ENCODE results near the gene MED12L. TPM values are rescaled to one million over a fixed set of nuclear protein-coding genes. Genes with fewer than 3 reads are reported as not detected.
A peak's percentile ranks its signal among the peaks of the same experiment; 100 is the strongest.
"Not testable (repeated sequence)": the region's sequence is repeated elsewhere in the genome, so short reads cannot be mapped to it uniquely, and the experiment has no call there.

MED12L gene
- total and polyA plus RNA-seq, 2 donors from 2014 or later: 0.13 to 0.82 TPM

DNA sequence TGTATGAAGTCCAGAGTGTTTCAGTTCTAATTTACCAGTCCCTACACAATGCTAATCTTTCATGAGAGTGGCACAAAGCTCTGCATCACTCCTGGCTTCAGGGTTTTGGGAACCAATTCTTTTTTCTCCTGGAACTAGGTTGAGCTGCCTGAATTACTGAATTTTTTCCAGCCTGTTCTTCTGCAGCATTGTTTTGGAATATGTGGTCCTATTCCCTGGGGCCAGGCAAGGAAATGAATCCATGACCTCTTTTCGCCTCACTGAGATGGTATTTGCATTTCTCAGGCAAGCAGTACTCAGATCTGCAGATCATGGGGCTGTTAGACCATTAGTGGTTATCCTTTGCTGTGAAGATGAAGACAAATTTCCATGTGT, 143.2 kb downstream of the MED12L start:
- Histone ChIP-seq H3K9ac (ENCODE audit: low read length in 3 of 3) (no peak overlapping the region), H3K4me3 (ENCODE audit: low read length in 3 of 3) (no peak overlapping the region), H3K27me3 (ENCODE audit: control insufficient read depth, insufficient read depth, low read length) (no peaks in the 10 kb centered on the region), H3K9me3 (ENCODE audit: control insufficient read depth in 2 of 3, insufficient read depth in 1 of 3, low read length in 3 of 3) (no peaks in the 10 kb centered on the region), H3K36me3 (ENCODE audit: control insufficient read depth in 2 of 3, insufficient read depth in 3 of 3, low read length in 3 of 3) (no peaks in the 10 kb centered on the region), H3K4me1 (ENCODE audit: control insufficient read depth in 2 of 3, insufficient read depth in 2 of 3, low read depth in 1 of 3, low read length in 3 of 3) (peaks cover 0 to 8% (median 2%) of the 10 kb centered on the region in 3 donors), H3K27ac (ENCODE audit: low read depth in 2 of 2, low read length in 2 of 2) (no peak overlapping the region)
- intact Hi-C loops (cut with DNase I): no loop called here
- FAIRE-seq (no peak), DNase-seq (peak in 2 of 5 donors; percentile 10 to 19)
- TF ChIP-seq, protein P1, sequence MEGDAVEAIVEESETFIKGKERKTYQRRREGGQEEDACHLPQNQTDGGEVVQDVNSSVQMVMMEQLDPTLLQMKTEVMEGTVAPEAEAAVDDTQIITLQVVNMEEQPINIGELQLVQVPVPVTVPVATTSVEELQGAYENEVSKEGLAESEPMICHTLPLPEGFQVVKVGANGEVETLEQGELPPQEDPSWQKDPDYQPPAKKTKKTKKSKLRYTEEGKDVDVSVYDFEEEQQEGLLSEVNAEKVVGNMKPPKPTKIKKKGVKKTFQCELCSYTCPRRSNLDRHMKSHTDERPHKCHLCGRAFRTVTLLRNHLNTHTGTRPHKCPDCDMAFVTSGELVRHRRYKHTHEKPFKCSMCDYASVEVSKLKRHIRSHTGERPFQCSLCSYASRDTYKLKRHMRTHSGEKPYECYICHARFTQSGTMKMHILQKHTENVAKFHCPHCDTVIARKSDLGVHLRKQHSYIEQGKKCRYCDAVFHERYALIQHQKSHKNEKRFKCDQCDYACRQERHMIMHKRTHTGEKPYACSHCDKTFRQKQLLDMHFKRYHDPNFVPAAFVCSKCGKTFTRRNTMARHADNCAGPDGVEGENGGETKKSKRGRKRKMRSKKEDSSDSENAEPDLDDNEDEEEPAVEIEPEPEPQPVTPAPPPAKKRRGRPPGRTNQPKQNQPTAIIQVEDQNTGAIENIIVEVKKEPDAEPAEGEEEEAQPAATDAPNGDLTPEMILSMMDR (IDR thresholded peaks at IDR 0.05; ENCODE audit: borderline replicate concordance, extremely low read depth, insufficient read depth): no peak

DNA sequence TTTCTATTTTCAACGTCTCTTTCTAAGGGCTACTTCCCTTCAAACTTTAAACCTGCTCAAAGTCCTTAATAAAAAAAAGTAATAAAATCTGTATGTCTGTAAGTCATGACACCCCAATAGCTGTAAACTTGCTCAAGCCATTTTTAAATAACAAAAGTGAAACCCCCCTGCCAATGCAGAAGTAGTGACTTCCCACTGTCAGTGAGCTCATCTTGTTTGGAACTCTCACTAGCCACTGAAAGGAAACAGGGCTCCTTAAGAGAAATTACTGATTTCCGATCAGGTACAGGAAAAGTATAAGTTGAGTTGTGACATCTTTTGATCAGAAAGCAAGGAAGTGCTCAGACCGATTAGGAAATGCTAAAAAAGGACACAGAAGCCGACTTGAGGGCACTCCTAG, 145.2 kb downstream of the MED12L start:
- DNase-seq: no peak
- no peak for FAIRE-seq
- Histone ChIP-seq H3K4me1 (ENCODE audit: control insufficient read depth in 2 of 3, insufficient read depth in 2 of 3, low read depth in 1 of 3, low read length in 3 of 3) (peaks cover 0 to 8% (median 2%) of the 10 kb centered on the region in 3 donors), H3K27ac (ENCODE audit: low read depth in 2 of 2, low read length in 2 of 2) (no peak overlapping the region), H3K27me3 (ENCODE audit: control insufficient read depth, insufficient read depth, low read length) (no peaks in the 10 kb centered on the region), H3K4me3 (ENCODE audit: low read length in 3 of 3) (no peak overlapping the region), H3K36me3 (ENCODE audit: control insufficient read depth in 2 of 3, insufficient read depth in 3 of 3, low read length in 3 of 3) (no peaks in the 10 kb centered on the region), H3K9ac (ENCODE audit: low read length in 3 of 3) (no peak overlapping the region), H3K9me3 (ENCODE audit: control insufficient read depth in 2 of 3, insufficient read depth in 1 of 3, low read length in 3 of 3) (no peaks in the 10 kb centered on the region)
- intact Hi-C loops (cut with DNase I): no loop called here
- TF ChIP-seq, protein P1 (IDR thresholded peaks at IDR 0.05; ENCODE audit: borderline replicate concordance, extremely low read depth, insufficient read depth): no peak

DNA sequence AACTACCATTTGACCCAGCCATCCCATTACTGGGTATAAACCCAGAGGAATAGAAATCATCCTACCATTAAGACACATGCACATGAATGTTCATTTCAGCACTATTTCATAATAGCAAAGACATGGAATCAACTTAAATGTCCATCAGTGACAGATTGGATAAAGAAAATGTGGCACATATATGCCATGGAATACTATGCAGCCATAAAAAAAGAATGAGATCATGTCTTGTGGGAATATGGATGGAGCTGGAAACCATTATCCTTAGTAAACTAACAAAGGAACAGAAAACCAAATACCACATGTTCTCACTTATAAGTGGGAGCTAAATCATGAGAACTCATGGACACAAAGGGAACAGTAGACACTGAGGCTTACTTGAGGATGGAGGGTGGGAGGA, 146.9 kb downstream of the MED12L start:
- H3K9me3 ChIP-seq (ENCODE audit: control insufficient read depth in 2 of 3, insufficient read depth in 1 of 3, low read length in 3 of 3); H3K4me1 ChIP-seq (ENCODE audit: control insufficient read depth in 2 of 3, insufficient read depth in 2 of 3, low read depth in 1 of 3, low read length in 3 of 3); H3K27me3 ChIP-seq (ENCODE audit: control insufficient read depth, insufficient read depth, low read length); H3K4me3 ChIP-seq (ENCODE audit: low read length in 3 of 3); DNase-seq; FAIRE-seq; H3K36me3 ChIP-seq (ENCODE audit: control insufficient read depth in 2 of 3, insufficient read depth in 3 of 3, low read length in 3 of 3); H3K9ac ChIP-seq (ENCODE audit: low read length in 3 of 3); intact Hi-C loops (cut with DNase I); H3K27ac ChIP-seq (ENCODE audit: low read depth in 2 of 2, low read length in 2 of 2): not testable (repeated sequence)

DNA sequence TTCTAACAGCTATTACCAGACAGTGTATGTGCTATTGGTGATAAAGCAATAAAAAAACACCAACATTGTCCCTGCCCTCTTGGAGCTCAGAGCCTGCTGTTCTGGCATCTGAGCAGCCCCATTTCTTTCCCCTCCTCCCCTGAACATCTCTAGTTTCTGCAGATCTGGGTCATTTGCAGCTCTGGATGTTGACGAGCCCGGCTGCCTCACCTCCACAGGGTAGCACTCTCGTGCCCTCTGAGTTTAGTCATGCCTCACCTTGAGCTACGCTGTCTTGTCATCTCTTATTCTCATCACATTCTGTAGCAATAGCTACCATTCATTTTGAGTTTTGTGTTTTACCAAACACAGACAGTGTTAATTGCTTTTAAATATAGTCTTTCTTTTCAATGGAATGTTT, 147.5 kb downstream of the MED12L start:
- Histone ChIP-seq H3K36me3 (ENCODE audit: control insufficient read depth in 2 of 3, insufficient read depth in 3 of 3, low read length in 3 of 3) (no peaks in the 10 kb centered on the region), H3K9me3 (ENCODE audit: control insufficient read depth in 2 of 3, insufficient read depth in 1 of 3, low read length in 3 of 3) (no peaks in the 10 kb centered on the region)
- TF ChIP-seq, protein P1 (IDR thresholded peaks at IDR 0.05; ENCODE audit: borderline replicate concordance, extremely low read depth, insufficient read depth): no peak

More for the DNA sequence above, 147.5 kb downstream of the MED12L start:
- DNase-seq: no peak
- peaks cover 0 to 3% (median 2%) of the 10 kb centered on the region in 3 donors for H3K4me1 ChIP-seq (ENCODE audit: control insufficient read depth in 2 of 3, insufficient read depth in 2 of 3, low read depth in 1 of 3, low read length in 3 of 3)
- intact Hi-C loops (cut with DNase I): no loop called here
- FAIRE-seq: no peak
- no peak overlapping the region for H3K4me3 ChIP-seq (ENCODE audit: low read length in 3 of 3)
- H3K9ac ChIP-seq (ENCODE audit: low read length in 3 of 3): no peak overlapping the region
- no peaks in the 10 kb centered on the region for H3K27me3 ChIP-seq (ENCODE audit: control insufficient read depth, insufficient read depth, low read length)
- H3K27ac ChIP-seq (ENCODE audit: low read depth in 2 of 2, low read length in 2 of 2): no peak overlapping the region

Data from kidney (tissue), 14 donors.